Fibroblast of villous mesenchyme (primary cell): ENCODE measurements around the gene NDFIP2. TPM values are rescaled to one million over a fixed set of nuclear protein-coding genes. Genes with fewer than 3 reads are reported as not detected.

ENCODE experiments used
- DNase-seq: peaks from one replicate; pipeline ENCODE4 v3.0.0-alpha.2; 2010; ENCODE audit warnings: low read depth
- H3K4me3 ChIP-seq: 2 replicates; pipeline ENCODE4 v1.5.1; 2011; ENCODE audit warnings: low read depth, mild to moderate bottlenecking, low read length
- total RNA-seq: library from RNA; depleted of rRNA; stranded (reverse); fragments of >200 nt; gene quantifications from 2 replicates; pipeline ENCODE4 v1.2.3, GENCODE V29; 2012
- TF ChIP-seq, protein P1 (sequence below): IDR thresholded peaks from 2 replicates; pipeline ENCODE4 v1.5.1; 2012; ENCODE audit warnings: low read depth, mild to moderate bottlenecking, low read length; ENCODE audit not compliant: insufficient read depth

The NDFIP2 gene
- total RNA-seq, 1 donor: 131 TPM

DNA sequence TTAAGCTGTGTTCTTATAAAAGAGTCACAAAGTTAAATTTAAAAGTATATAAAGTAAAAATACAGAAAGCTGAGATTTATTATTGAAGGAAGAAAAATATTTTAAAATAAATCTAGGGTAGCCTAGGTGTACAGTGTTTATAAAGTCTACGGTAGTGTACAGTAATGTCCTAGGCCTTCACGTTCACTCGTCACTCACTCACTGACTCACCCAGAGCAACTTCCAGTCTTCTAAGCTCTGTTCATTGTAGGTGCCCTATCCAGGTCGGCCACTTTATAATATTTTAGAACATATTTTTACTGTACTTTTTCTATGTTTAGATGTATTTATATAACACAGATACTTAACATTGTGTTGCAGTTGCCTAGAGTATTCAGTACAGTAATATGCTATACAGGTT is 47.4 kb downstream of the NDFIP2 start:
- no peak for DNase-seq
- H3K4me3 ChIP-seq: no peak overlapping the region
- TF ChIP-seq, protein P1, sequence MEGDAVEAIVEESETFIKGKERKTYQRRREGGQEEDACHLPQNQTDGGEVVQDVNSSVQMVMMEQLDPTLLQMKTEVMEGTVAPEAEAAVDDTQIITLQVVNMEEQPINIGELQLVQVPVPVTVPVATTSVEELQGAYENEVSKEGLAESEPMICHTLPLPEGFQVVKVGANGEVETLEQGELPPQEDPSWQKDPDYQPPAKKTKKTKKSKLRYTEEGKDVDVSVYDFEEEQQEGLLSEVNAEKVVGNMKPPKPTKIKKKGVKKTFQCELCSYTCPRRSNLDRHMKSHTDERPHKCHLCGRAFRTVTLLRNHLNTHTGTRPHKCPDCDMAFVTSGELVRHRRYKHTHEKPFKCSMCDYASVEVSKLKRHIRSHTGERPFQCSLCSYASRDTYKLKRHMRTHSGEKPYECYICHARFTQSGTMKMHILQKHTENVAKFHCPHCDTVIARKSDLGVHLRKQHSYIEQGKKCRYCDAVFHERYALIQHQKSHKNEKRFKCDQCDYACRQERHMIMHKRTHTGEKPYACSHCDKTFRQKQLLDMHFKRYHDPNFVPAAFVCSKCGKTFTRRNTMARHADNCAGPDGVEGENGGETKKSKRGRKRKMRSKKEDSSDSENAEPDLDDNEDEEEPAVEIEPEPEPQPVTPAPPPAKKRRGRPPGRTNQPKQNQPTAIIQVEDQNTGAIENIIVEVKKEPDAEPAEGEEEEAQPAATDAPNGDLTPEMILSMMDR: no peak

DNA sequence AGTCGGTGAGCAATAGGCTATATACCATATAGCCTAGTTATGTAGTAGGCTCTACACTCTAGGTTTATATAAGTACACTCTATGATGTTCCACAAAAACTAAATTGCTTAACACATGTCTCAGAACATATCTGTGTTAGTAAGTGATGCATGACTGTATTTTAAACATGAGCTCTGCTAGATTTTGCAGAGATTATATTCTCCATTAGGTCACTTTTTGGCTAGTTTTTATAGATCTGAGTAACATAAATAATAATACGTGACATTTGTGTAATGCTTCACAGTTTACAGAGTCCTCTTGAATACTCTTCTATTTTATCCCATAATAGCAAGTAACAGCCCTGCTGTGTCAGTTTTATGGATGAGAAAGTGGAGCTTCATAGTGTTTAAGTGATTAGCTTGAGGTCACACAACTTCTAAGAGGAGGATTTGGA is 47.8 kb downstream of the NDFIP2 start:
- peak; percentile 86 for DNase-seq
- H3K4me3 ChIP-seq: no peak overlapping the region
- TF ChIP-seq, protein P1: no peak

DNA sequence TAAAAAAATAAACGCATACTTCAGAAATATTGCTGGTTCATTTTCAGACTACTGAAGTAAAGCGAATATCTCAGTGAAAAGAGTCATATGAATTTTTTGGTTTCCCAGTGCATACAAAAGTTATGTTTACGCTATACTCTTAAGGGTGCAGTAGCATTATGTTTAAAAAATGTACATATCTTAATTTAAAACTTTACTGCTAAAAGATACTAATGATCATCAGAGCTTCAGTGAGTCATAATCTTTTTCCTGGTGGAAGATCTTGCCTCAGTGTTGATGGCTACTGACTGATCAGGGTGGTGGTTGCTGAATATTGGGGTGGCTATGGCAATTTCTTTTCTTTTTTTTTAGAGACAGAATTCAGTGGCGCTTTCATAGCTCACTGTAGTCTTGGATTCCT is 48.9 kb downstream of the NDFIP2 start:
- TF ChIP-seq, protein P1: no peak
- H3K4me3 ChIP-seq: no peak overlapping the region

DNA sequence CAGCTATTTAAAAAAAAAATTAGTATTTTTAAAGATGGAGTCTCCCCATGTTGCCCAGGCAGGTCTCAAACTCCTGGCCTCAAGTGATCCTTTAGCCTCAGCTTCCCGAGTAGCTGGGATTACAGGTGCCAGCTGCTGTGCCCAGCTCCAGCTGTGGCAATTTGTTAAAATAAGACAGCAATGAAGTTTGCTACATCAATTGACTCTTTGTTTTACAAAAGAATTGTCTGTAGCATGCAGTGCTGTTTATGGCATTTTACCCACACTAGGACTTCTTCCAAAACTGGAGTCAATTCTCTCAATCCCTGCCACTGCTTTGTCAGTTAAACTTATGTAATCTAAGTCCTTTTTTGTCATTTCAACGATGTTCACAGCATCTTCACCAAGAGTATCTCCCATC is 49.3 kb downstream of the NDFIP2 start:
- TF ChIP-seq, protein P1: no peak
- no peak for DNase-seq
- no peak overlapping the region for H3K4me3 ChIP-seq

More for the DNA sequence above, 48.9 kb downstream of the NDFIP2 start:
- no peak for DNase-seq

DNA sequence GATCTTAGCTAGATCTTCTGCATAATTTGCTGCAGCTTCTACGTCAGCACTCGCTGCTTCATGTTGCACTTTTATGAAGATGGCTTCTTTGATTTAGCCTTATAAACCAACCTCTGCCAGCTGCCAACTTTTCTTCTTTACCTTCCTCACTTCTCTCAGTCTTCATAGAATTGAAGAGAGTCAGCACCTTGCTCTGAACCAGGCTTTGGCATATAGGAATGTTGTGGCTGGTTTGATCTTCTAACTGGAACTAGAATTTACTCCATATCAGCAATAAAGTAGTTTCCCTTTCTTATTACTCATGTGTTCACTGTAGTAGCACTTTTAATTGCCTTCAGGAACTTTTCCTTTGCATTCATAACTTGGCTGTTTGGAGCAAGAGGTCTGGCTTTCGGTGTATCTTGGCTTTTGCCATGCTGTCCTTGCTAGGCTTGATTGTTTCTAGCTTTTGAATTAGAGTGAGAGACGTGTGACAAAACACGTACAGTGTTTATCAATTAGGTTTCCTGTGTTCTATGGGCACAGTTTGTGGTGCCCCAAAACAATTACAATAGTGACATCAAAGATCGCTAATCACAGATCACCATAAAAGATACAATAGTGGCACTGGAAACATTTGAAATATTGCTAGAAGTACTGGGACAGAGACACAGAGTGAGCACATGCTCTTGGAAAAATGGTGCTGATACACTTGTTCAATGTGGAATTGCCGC is 50.7 kb downstream of the NDFIP2 start:
- TF ChIP-seq, protein P1: no peak
- DNase-seq: no peak

DNA sequence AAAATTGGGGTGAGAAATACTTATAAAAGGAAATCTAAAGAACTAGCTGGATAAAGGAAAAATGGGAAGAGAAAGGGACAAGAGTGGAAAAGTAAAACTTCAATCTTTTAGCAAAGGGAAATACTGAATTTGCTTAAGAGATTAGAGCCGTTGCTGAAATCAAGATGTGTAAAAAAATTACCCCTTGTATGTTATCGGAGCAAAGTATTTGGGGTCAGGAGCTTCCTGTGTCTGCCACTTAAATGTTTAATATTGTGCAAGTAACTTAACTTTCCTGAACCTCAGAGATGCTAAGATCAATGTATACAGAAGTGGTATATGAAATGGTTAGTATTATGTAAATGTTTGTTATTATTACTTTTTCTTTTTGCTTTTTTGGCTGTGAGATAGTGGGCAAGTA is 51.6 kb downstream of the NDFIP2 start:
- TF ChIP-seq, protein P1: no peak
- no peak for DNase-seq
- no peak overlapping the region for H3K4me3 ChIP-seq

More for the DNA sequence above, 50.7 kb downstream of the NDFIP2 start:
- H3K4me3 ChIP-seq: no peak overlapping the region

DNA sequence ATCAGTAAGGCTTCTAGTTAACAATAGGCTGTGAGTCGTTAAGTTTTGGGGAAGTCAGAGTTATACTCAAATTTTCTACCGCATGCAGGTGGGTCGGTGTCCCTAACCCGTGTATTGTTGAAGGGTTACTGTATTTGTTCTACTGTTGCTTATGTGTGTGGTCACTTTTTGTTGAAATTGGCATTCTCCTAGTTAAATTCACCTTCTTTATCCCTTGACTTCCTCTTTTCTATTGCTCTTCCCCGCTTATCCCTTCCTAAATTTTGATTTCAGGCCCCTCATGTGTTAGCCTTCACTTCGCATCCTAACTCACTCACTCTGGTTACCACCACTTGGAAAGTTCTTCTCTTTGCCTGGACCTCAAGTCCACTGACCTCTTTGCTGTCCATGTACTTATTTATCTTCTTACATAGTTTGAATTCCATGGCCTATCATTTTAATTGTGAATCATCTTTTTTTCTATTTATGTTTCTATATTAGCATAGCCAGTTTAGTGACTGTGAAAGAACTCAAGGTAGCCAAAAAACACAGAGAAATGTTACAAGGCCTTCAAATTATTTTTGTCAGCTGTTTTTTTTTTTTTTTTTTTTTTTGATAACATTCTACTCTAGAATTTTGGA is 52.9 kb downstream of the NDFIP2 start:
- H3K4me3 ChIP-seq: no peak overlapping the region
- DNase-seq: no peak
- TF ChIP-seq, protein P1: no peak
